ENCODE results near the gene DBF4B.
"Not testable (repeated sequence)": the region's sequence is repeated elsewhere in the genome, so short reads cannot be mapped to it uniquely, and the experiment has no call there.

The DBF4B gene

DNA sequence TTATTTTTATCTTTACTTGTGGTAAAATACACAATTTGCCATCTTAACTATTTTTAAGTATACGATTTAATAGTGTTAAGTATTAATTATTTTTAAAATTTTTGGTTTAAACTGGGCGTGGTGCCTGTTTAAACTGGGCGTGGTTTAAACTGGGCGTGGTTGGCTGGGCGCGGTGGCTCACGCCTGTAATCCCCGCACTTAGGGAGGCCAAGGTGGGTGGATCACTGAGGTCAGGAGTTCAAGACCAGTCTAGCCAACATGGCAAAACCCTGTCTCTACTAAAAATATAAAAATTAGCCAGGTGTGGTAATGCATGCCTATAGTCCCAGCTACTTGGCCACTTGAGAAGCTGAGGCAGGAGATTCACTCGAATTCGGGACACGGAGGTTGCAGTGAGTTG lies 14.9 kb upstream of the DBF4B start:
- H3K27ac Mint-ChIP-seq = no peak overlapping the region
- H3K4me3 Mint-ChIP-seq = no peak overlapping the region
- ATAC-seq = no peak

DNA sequence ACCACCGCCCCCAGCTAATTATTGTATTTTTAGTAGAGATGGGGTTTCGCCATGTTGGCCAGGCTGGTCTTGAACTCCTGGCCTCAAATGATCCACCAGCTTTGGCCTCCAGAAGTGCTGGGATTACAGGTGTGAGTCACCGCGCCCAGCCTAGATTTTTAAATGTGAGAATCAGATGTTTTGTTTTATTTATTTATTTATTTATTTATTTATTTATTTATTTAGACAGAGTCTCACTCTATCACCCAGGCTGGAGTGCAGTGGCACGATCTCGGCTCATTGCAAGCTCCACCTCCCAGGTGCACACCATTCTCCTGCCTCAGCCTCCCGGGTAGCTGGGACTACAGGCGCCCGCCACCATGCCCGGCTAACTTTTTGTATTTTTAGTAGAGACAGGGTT lies 8.2 kb upstream of the DBF4B start:
- H3K27ac Mint-ChIP-seq, H3K36me3 Mint-ChIP-seq, H3K4me1 Mint-ChIP-seq, ATAC-seq, H3K9me3 Mint-ChIP-seq, H3K27me3 Mint-ChIP-seq, H3K4me3 Mint-ChIP-seq: not testable (repeated sequence)

More for the DNA sequence above, 14.9 kb upstream of the DBF4B start:
- Mint-ChIP-seq H3K9me3 (no peaks in the 10 kb centered on the region), H3K36me3 (no peaks in the 10 kb centered on the region), H3K27me3 (no peaks in the 10 kb centered on the region), H3K4me1 (peaks cover 28% of the 10 kb centered on the region)

DNA sequence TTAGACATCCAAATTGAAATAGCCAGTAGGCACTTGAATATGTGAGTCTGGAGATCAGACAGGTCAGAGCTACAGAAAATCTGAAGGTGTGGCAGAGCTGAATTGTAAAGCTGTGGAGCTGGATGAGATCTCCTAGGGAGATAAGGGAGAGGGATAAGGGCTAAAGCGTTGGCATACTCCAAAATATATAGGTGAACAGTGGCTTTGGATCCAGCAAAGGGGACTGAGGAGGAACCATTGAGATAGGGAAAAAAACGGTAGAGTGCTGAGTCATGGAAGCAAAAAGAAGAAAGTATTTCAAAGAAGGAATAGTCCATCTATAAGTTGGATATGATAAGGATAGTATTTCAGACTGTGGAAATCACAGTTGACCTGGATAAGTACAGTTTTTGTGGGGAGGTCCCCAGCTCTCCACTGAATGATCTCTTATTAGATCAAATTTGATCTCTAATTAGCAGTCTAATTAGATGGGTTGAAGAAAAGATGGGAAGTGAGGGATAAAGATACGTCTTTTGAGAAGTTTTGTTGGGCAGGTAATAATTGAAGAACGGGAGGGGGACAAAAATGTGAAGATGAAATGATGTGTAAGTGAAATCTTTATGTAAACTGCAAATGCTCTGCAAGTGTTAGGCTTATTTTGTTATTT lies 587 bp upstream of the DBF4B start:
- no peaks in the 10 kb centered on the region for H3K4me1 Mint-ChIP-seq
- no peak overlapping the region for H3K4me3 Mint-ChIP-seq
- no peak overlapping the region for H3K27ac Mint-ChIP-seq
- H3K9me3 Mint-ChIP-seq = no peaks in the 10 kb centered on the region
- H3K27me3 Mint-ChIP-seq = no peaks in the 10 kb centered on the region
- peaks cover 4% of the 10 kb centered on the region for H3K36me3 Mint-ChIP-seq
- ATAC-seq = no peak

DNA sequence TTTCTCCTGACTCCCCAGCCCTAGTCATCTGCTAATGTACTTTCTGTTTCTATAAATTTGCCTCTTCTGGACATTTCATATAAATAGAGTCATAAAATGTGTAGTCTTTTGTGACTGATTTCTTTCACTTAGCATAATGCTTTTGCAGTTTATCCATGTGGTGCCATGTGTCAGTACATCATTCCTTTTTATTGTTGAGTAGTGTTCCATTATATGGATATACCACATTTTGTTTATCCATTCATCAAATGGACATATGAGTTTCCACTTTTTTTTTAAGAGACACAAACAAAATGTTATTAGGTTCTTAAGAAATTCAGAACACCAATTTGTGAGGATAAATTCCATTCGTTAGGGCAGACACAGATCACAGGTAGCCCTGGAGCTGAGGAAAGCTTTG lies 11.0 kb downstream of the DBF4B start:
- Mint-ChIP-seq H3K27me3 (no peaks in the 10 kb centered on the region), H3K27ac (no peak overlapping the region), H3K4me1 (no peaks in the 10 kb centered on the region), H3K4me3 (no peak overlapping the region), H3K36me3 (peaks cover 39% of the 10 kb centered on the region), H3K9me3 (no peaks in the 10 kb centered on the region)
- ATAC-seq = no peak

DNA sequence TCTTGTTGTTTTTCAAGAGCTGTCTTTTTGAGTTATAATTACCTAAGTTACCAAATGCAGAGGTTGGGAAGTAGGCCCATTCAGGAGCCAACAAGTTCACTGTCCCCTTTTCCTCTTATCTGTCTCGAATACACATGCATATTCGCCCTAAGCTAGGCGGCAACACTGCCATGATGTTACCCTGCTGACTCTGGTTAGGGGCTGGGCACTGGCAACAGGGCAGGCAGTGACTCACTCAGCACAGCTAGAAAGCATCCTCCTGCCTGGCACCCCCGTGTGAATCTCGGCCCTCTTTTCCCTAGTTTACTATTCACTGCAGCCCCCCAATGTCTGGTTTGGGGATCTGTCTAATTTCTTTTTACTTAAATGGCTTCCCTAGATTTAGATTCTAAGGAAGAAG lies 13.8 kb downstream of the DBF4B start:
- Mint-ChIP-seq H3K27me3 (no peaks in the 10 kb centered on the region), H3K4me3 (no peak overlapping the region), H3K36me3 (peaks cover 26% of the 10 kb centered on the region), H3K4me1 (no peaks in the 10 kb centered on the region), H3K9me3 (no peaks in the 10 kb centered on the region), H3K27ac (no peak overlapping the region)
- no peak for ATAC-seq

DNA sequence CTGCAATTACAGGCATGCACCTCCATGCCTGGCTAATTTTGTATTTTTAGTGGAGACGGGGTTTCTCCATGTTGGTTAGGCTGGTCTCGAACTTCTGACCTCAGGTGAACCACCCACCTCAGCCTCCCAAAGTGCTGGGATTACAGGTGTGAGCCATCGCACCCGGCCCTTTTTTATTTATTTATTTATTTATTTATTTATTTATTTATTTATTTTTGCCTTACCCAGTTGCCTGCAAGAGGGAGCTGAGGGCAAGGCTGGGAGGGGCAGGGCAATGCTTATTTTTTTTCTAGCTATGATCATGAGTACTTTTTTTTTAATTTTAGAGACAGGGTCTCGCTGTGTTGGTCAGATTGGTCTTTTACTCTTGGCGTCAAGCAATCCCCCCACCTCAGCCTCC lies 17.7 kb downstream of the DBF4B start:
- H3K4me1 Mint-ChIP-seq, ATAC-seq, H3K27ac Mint-ChIP-seq, H3K9me3 Mint-ChIP-seq, H3K27me3 Mint-ChIP-seq, H3K4me3 Mint-ChIP-seq: not testable (repeated sequence)
- H3K36me3 Mint-ChIP-seq = peaks cover 31% of the 10 kb centered on the region

DNA sequence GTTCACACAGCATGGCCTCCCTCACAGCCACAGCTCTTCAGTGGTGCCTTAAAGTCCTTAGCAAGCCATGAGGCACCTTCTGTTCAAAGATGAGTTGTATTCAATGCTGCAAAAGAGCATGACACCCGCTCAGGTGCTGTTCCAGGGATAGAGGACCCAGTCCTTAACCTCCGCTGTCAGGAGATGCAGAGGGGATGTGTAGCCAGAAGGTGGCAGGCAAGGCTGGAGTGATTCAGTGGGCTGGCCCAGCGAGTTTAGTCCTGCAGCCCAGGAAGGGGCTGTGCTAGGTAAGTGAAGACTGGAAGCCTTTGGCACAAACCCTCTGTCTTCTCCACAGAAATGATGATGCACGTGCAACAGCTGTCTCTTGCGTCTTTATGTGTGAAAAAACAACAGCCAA lies 25.3 kb downstream of the DBF4B start:
- ATAC-seq = no peak
- no peaks in the 10 kb centered on the region for H3K27me3 Mint-ChIP-seq
- H3K9me3 Mint-ChIP-seq = no peaks in the 10 kb centered on the region
- H3K4me3 Mint-ChIP-seq = no peak overlapping the region
- H3K4me1 Mint-ChIP-seq = no peaks in the 10 kb centered on the region
- no peak overlapping the region for H3K27ac Mint-ChIP-seq
- H3K36me3 Mint-ChIP-seq = peaks cover 18% of the 10 kb centered on the region

DNA sequence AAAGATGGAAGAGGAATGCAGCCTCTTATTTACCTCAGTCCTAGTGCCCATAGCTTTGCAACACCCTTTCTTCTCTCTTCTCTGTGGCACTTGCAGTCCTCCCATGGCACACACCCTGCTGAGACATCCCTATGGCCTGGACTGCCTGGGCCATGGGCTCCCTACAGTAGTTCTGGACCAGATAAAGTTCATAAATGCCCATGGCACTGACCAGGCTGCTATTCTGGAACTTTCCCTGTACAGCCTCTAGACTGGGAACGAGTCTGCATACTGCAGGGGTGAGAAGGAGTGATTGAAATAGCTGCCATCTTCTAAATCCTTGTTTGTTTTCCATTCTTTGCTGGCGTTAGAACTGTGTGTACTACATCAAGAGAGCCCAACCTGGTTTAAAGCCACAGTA lies 25.8 kb downstream of the DBF4B start:
- H3K36me3 Mint-ChIP-seq = peaks cover 18% of the 10 kb centered on the region
- no peak overlapping the region for H3K4me3 Mint-ChIP-seq
- no peak overlapping the region for H3K27ac Mint-ChIP-seq
- no peaks in the 10 kb centered on the region for H3K27me3 Mint-ChIP-seq
- no peaks in the 10 kb centered on the region for H3K9me3 Mint-ChIP-seq
- H3K4me1 Mint-ChIP-seq = no peaks in the 10 kb centered on the region
- ATAC-seq = no peak

DNA sequence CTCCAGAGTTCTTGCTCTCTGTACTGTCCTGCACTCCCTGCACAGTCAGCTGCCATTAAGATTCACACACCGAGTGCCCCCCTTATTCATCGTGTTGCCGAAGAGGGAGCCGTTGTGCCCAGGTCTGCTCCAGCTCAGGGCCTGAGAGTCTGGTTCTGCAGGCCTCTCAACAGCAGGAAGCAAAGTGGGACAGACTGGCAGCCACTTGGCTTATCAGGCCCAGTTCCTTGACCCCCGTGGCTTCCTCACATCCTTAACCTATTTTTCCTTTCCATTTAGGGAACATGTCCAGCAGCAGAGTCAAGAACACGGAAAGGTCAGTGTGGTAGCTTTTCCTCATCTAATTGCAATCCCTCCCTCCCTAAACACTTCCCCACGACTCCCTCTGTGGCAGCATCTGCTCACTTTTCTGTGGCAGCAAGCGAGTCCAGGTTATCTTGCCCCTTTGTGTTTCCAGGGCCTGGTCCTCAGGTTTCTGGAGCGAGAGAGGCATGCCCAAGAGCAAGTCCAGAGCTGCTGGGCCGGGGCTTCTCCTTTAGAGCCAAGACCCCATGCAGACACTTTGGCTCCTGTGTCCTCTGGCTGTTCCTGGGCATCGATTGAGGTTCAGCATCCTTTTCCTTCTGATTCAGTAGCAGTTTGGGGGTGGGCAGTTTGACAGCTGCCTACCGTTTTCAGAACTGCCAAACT lies 28.2 kb downstream of the DBF4B start:
- no peaks in the 10 kb centered on the region for H3K4me1 Mint-ChIP-seq
- no peak overlapping the region for H3K4me3 Mint-ChIP-seq
- H3K36me3 Mint-ChIP-seq = peaks cover 10% of the 10 kb centered on the region
- no peak for ATAC-seq
- no peaks in the 10 kb centered on the region for H3K9me3 Mint-ChIP-seq
- no peaks in the 10 kb centered on the region for H3K27me3 Mint-ChIP-seq
- no peak overlapping the region for H3K27ac Mint-ChIP-seq

DNA sequence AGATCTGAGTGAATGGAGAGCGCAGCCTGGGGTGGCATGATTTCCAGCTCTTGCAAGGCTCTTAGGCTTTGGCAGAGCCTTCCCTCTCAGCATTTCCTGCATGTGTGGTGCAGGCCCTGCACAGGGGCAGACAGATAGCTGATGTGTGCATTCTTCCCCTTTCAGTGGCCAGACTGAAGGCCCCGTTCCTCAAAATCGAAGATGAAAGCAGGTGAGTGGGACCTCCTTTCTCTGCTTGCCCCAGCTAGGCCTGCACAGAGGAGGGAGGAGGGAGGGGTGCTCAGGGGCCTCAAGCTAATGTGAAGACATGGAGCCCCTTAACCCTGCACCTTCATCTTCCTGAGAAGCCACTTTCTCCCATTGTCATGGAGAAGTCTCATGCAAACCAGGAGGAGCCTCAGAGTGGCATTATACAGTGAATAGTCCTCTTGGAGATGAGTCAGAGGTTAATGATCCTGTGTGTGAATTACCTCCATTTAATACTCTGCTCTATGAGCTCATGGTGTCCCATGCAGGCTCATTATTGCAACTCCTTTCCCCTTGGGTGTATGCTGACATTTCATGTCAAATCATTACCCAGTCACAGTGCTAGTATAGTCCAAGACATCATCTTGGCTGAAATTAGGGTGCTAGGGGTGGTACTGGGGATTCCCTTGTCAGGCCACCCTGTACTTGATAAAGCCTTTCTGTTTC lies 29.9 kb downstream of the DBF4B start:
- no peaks in the 10 kb centered on the region for H3K27me3 Mint-ChIP-seq
- no peaks in the 10 kb centered on the region for H3K9me3 Mint-ChIP-seq
- peaks cover 5% of the 10 kb centered on the region for H3K36me3 Mint-ChIP-seq
- no peak overlapping the region for H3K4me3 Mint-ChIP-seq
- ATAC-seq = peak; percentile 75
- H3K27ac Mint-ChIP-seq = peak overlapping the region; percentile 24
- no peaks in the 10 kb centered on the region for H3K4me1 Mint-ChIP-seq

DNA sequence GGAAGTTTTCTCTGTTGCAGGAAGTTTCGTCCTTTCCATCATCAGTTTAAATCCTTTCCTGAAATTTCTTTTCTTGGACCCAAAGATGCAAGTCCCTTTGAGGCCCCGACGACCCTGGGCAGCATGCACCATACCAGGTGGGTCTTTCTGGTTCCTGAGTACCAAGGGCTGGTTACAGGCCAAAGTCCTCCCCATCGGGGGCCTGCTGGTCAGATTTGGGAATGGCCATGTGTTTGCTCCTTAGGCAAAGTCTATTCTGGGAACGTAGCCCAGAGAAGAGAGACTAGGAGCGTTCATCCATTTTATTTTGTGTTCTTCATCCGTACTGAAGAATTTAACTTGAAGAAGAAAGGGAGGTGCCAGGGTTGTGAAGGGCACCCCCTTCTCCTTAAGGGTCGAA lies 32.9 kb downstream of the DBF4B start:
- H3K27me3 Mint-ChIP-seq = no peaks in the 10 kb centered on the region
- no peak for ATAC-seq
- H3K27ac Mint-ChIP-seq = no peak overlapping the region
- peaks cover 10% of the 10 kb centered on the region for H3K36me3 Mint-ChIP-seq
- no peaks in the 10 kb centered on the region for H3K4me1 Mint-ChIP-seq
- H3K4me3 Mint-ChIP-seq = no peak overlapping the region
- H3K9me3 Mint-ChIP-seq = no peaks in the 10 kb centered on the region

DNA sequence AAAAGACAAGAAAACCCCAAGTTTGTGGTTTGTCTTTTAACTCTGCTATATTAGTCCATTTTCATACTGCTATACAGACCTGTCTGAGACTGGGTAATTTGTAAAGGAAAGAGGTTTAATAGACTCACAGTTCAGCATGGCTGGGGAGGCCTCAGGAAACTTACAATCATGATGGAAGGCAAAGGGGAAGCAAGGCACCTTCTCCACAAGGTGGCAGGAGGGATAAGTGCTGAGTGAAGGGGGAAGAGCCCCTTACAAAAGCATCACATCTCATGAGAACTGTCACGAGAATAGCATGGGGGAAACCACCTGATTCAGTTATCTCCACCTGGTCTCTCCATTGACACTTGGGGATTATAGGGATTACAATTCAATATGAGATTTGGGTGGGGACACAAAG lies 36.8 kb downstream of the DBF4B start:
- no peak overlapping the region for H3K27ac Mint-ChIP-seq
- no peak overlapping the region for H3K4me3 Mint-ChIP-seq
- H3K9me3 Mint-ChIP-seq = no peaks in the 10 kb centered on the region
- H3K27me3 Mint-ChIP-seq = no peaks in the 10 kb centered on the region
- no peaks in the 10 kb centered on the region for H3K4me1 Mint-ChIP-seq
- H3K36me3 Mint-ChIP-seq = peaks cover 26% of the 10 kb centered on the region
- no peak for ATAC-seq

DNA sequence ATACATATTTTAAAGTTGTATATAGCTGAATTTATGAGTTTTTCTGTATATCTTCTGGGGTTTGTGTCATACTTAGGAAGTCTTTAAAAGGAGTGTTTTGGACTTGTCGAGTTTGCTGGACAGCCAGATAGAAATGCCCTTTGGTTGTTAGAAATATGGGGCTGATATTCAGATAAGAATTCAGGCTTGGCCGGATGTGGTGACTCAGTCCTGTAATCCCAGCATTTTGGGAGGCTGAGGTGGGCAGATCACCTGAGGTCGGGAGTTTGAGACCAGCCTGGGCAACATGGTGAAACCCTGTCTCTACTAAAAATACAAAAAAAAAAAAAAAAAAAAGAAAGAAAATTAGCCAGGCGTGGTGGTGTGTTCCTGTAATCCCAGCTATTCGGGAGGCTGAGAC lies 37.3 kb downstream of the DBF4B start:
- peaks cover 29% of the 10 kb centered on the region for H3K36me3 Mint-ChIP-seq
- not testable (repeated sequence) for H3K4me3 Mint-ChIP-seq, H3K27ac Mint-ChIP-seq, H3K4me1 Mint-ChIP-seq, H3K27me3 Mint-ChIP-seq, ATAC-seq, H3K9me3 Mint-ChIP-seq

DNA sequence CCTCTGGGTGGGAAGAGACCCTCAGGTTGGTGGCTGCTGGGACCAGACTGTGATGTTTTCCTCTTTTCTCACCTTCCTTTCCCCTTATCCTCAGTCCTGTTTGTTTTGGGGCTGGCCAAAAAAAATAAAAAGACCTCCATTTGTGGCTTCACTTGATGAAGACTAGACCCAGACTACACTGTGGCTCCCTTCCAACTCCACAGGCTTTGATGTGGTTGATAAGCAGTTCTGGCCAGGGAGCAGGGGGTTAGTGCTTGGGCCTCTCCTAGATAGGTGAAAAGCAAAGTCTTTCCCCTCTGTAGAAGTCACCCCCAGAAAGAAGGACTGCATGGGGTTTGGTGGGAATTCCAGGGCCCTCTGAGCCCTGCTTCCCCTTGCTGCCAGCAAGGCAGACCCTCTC lies 39.1 kb downstream of the DBF4B start:
- Mint-ChIP-seq H3K27ac (no peak overlapping the region), H3K27me3 (no peaks in the 10 kb centered on the region), H3K36me3 (peaks cover 40% of the 10 kb centered on the region), H3K4me1 (no peaks in the 10 kb centered on the region), H3K9me3 (no peaks in the 10 kb centered on the region), H3K4me3 (no peak overlapping the region)
- no peak for ATAC-seq

DNA sequence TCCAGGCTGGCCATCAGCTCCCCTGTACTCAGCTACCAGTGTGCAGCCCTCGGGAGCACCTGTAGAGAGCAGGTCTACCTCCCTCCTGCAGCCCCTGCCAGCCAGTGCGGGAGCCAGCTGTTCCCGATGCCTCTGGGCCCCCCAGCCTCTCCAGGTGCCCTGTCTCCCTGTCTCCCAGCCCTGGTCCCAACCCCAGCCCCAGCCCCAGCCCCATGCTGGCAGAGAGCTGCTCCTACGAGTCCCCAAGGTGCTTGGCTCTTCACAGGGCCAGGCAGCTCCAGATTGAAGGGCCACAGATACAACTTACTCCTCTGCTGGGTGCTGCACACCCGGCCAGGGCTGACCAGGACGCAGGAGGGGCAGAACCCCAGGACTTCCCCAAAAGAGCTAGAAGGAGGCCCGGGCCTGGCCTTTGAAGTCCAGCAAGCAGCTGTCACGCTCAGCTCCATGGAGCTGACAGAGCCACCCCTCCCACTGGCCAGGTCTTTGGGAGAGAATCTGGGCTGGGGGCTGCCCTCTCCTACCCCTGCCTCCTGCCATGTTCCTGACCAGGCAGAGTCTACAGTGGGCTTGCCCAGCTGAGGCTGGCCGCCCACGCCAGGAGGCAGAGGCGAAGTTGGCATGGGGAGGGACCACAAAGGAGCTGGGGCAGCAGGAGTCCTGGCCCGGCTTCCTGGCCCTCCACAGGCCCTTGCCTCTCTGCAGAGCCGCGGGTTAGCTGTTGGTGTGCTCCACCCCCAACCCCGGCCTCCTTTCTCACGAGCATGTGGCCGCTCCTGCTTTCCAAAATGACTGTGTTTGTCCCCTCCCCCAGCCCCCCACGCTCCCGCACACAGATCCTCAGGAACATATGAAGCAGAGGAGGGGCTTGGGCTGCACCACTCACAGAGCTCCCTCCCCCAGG lies 40.9 kb downstream of the DBF4B start:
- no peak overlapping the region for H3K4me3 Mint-ChIP-seq
- no peak for ATAC-seq
- H3K9me3 Mint-ChIP-seq = no peaks in the 10 kb centered on the region
- peaks cover 40% of the 10 kb centered on the region for H3K36me3 Mint-ChIP-seq
- no peaks in the 10 kb centered on the region for H3K4me1 Mint-ChIP-seq
- no peak overlapping the region for H3K27ac Mint-ChIP-seq
- no peaks in the 10 kb centered on the region for H3K27me3 Mint-ChIP-seq
